DND-41 (cell line): Measurements from ENCODE around the gene NYNRIN.

Source experiments
- EZH2 ChIP-seq: IDR thresholded peaks from 3 replicates; pipeline ENCODE4 v1.6.1; 2012; ENCODE audit warnings: borderline replicate concordance, low read depth, mild to moderate bottlenecking, moderate library complexity, low read length, inconsistent platforms; ENCODE audit not compliant: severe bottlenecking
- TF ChIP-seq, protein P1 (sequence below): IDR thresholded peaks from 2 replicates; pipeline ENCODE4 v1.5.1; 2012; ENCODE audit warnings: borderline replicate concordance, low read length, moderate library complexity, mild to moderate bottlenecking; ENCODE audit not compliant: poor library complexity, severe bottlenecking; ENCODE audit errors: extremely low read depth

DNA sequence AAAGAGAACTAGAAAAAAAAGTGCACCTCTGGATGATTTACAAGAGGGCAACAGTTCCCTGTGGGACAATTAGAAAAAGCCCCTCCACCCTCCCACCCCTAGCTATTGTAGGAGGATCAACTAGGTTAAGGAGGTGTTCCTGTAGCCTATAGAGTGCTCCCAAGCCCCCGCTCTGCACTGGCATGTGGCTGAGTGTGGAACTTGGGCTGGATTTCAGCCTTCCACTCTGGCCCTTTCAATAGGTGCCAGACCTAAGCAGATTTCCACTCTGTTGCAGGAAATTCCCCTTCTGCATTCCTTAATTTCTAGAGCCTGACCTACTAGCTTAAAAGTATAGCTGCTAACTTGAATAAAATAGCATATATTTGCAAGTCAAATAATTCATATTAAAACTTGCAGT, 28.1 kb upstream of the NYNRIN start:
- TF ChIP-seq, protein P1, sequence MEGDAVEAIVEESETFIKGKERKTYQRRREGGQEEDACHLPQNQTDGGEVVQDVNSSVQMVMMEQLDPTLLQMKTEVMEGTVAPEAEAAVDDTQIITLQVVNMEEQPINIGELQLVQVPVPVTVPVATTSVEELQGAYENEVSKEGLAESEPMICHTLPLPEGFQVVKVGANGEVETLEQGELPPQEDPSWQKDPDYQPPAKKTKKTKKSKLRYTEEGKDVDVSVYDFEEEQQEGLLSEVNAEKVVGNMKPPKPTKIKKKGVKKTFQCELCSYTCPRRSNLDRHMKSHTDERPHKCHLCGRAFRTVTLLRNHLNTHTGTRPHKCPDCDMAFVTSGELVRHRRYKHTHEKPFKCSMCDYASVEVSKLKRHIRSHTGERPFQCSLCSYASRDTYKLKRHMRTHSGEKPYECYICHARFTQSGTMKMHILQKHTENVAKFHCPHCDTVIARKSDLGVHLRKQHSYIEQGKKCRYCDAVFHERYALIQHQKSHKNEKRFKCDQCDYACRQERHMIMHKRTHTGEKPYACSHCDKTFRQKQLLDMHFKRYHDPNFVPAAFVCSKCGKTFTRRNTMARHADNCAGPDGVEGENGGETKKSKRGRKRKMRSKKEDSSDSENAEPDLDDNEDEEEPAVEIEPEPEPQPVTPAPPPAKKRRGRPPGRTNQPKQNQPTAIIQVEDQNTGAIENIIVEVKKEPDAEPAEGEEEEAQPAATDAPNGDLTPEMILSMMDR = no peak
- TF ChIP-seq EZH2 = no peak
